HCT116 (cell line): ENCODE data around the gene PF4V1. TPM values are rescaled to one million over a fixed set of nuclear protein-coding genes. Genes with fewer than 3 reads are reported as not detected.

Source experiments
- ATAC-seq: fragments of 200-7000 bp; cut with Tn5 transposase; 2 replicates; pipeline ENCODE4 v1.9.1; 2020; ENCODE audit warnings: mild to moderate bottlenecking, moderate library complexity
- BruUV-seq: library from RNA; stranded (reverse); fragments of 400-500 nt; replicated peaks from 2 replicates; lab custom pipeline; 2021; lab: Mats Ljungman, UMichigan
- CTCF ChIA-PET: fragments of 300-600 bp; sonication (Branson Sonifier 250); formaldehyde crosslinking; loops from one replicate; lab custom pipeline; 2021; ENCODE audit warnings: antibody characterized with exemption; lab: Charles Lee
- POLR2A ChIA-PET: fragments of 300-600, 350-600 bp; sonication (Branson Sonifier 250); formaldehyde crosslinking; loops from one replicate; lab custom pipeline; 2021; ENCODE audit warnings: antibody characterized with exemption; lab: Charles Lee
- RAD21 ChIA-PET, 2 experiments: fragments of 300-600 bp; sonication (Branson Sonifier 250); formaldehyde crosslinking; loops; one replicate each; lab custom pipeline; 2023; ENCODE audit warnings: low total read pairs in 2 of 2; ENCODE audit not compliant: uncharacterized antibody in 2 of 2, unreplicated experiment in 2 of 2, low non-redundant PET in 1 of 2; lab: Charles Lee
- DNase-seq: peaks from one replicate; pipeline ENCODE4 v3.0.0-alpha.2; 2010; ENCODE audit warnings: low read depth, low spot score
- H2AFZ ChIP-seq: fragments of 200-600 bp; shearing (Covaris generic), sonication (generic); 2 replicates; pipeline ENCODE4 v1.6.1; 2017; ENCODE audit warnings: low read depth, mixed run types, mixed read lengths, antibody characterized with exemption, low read length; ENCODE audit not compliant: poor library complexity, severe bottlenecking
- H3K27ac ChIP-seq: 2 replicates; pipeline ENCODE4 v1.5.1; 2012; ENCODE audit warnings: low read depth, low read length
- H3K27me3 ChIP-seq: fragments of 200-600 bp; sonication (generic); 2 replicates; pipeline ENCODE4 v1.6.1; 2016; ENCODE audit warnings: mixed run types, low read length, mixed read lengths; ENCODE audit not compliant: insufficient read depth
- H3K36me3 ChIP-seq, 2 experiments: fragments of 200-500 bp in 1 of 2; fragments of 200-600 bp in 1 of 2; sonication (Bioruptor generic) in 1 of 2; sonication (generic) in 1 of 2; 2 replicates each; pipeline versions ENCODE4 v1.5.1 to v1.6.1; 2014 to 2016; ENCODE audit warnings: low read length in 2 of 2, inconsistent platforms in 1 of 2, mixed read lengths in 1 of 2, mixed run types in 1 of 2; ENCODE audit not compliant: insufficient read depth in 2 of 2, control insufficient read depth in 1 of 2
- H3K4me1 ChIP-seq, 2 experiments: fragments of 200-600 bp in 1 of 2; sonication (generic) in 1 of 2; 2 replicates each; pipeline versions ENCODE4 v1.5.1 to v1.6.1; 2012 to 2017; ENCODE audit warnings: low read length in 2 of 2, inconsistent platforms in 1 of 2, mild to moderate bottlenecking in 1 of 2, mixed read lengths in 1 of 2, mixed run types in 1 of 2, moderate library complexity in 1 of 2; ENCODE audit not compliant: insufficient read depth in 2 of 2, control insufficient read depth in 1 of 2
- H3K4me2 ChIP-seq: fragments of 200-600 bp; sonication (generic); 2 replicates; pipeline ENCODE4 v1.6.1; 2017; ENCODE audit warnings: mixed run types, low read length, mixed read lengths
- H3K4me3 ChIP-seq, 2 experiments: fragments of 200-600 bp in 1 of 2; sonication (generic) in 1 of 2; replicated peaks in 1 of 2; 2 replicates each; pipeline ENCODE4 v1.5.1; 2011 to 2016; ENCODE audit warnings: low read length in 2 of 2, control low read depth in 1 of 2, low read depth in 1 of 2, mild to moderate bottlenecking in 1 of 2, mixed read lengths in 1 of 2, mixed run types in 1 of 2
- H3K79me2 ChIP-seq: fragments of 200-600 bp; sonication (generic); 2 replicates; pipeline ENCODE4 v1.6.1; 2017; ENCODE audit warnings: mild to moderate bottlenecking, mixed run types, low read length, moderate library complexity, mixed read lengths; ENCODE audit not compliant: insufficient read depth
- H3K9ac ChIP-seq: fragments of 200-600 bp; sonication (generic); 2 replicates; pipeline ENCODE4 v1.6.1; 2016; ENCODE audit warnings: low read length, mixed read lengths
- H3K9me2 ChIP-seq: fragments of 200-600 bp; sonication (generic), shearing (Covaris generic); 2 replicates; pipeline ENCODE4 v1.6.1; 2017; ENCODE audit warnings: mixed run types, mild to moderate bottlenecking, moderate library complexity; ENCODE audit not compliant: insufficient read depth
- H3K9me3 ChIP-seq, 2 experiments: fragments of 200-500 bp in 1 of 2; fragments of 200-600 bp in 1 of 2; sonication (Bioruptor generic) in 1 of 2; sonication (generic) in 1 of 2; 2 replicates each; pipeline ENCODE4 v1.6.1; 2014 to 2017; ENCODE audit warnings: low read length in 2 of 2, mixed read lengths in 2 of 2, inconsistent platforms in 1 of 2, low read depth in 1 of 2, mild to moderate bottlenecking in 1 of 2, mixed run types in 1 of 2, moderate library complexity in 1 of 2; ENCODE audit not compliant: control insufficient read depth in 1 of 2, insufficient read depth in 1 of 2
- H4K20me1 ChIP-seq: fragments of 200-600 bp; sonication (generic), shearing (Covaris generic); 2 replicates; pipeline ENCODE4 v1.6.1; 2017; ENCODE audit warnings: mixed run types, mild to moderate bottlenecking, moderate library complexity; ENCODE audit not compliant: insufficient read depth
- EZH2phosphoT487 ChIP-seq: fragments of 200-600 bp; IDR thresholded peaks from 2 replicates; pipeline ENCODE4 v1.6.1; 2018; ENCODE audit warnings: antibody characterized with exemption, borderline replicate concordance
- RAD21 ChIP-seq: IDR thresholded peaks from 2 replicates; pipeline ENCODE4 v1.6.1; 2012; ENCODE audit warnings: low read depth, mild to moderate bottlenecking
- TCF7L2 ChIP-seq: IDR thresholded peaks from 2 replicates; pipeline ENCODE4 v1.7.0; 2011; ENCODE audit warnings: borderline replicate concordance, inconsistent platforms; ENCODE audit not compliant: insufficient read depth, insufficient read length; ENCODE audit errors: extremely low read depth
- intact Hi-C: fragments of 100-400 bp; cut with micrococcal nuclease; formaldehyde crosslinking; loops from 2 replicates; pipeline ENCODE4 v1.10.0; 2022
- total RNA-seq: library from RNA; stranded (reverse); gene quantifications from one replicate; pipeline ENCODE4 v1.2.1, GENCODE V29; 2021; ENCODE audit not compliant: unreplicated experiment
- TF ChIP-seq, protein P1 (sequence below), 3 experiments: fragments of 200-600 bp in 1 of 3; sonication (generic) in 1 of 3; IDR thresholded peaks in 2 of 3; conservative IDR thresholded peaks in 1 of 3; 2 replicates each; pipeline ENCODE4 v1.5.1; 2012 to 2017; ENCODE audit warnings: low read depth in 2 of 3, low read length in 2 of 3, antibody characterized with exemption in 1 of 3, borderline replicate concordance in 1 of 3, control low read depth in 1 of 3, mild to moderate bottlenecking in 1 of 3, mixed read lengths in 1 of 3, mixed run types in 1 of 3, moderate library complexity in 1 of 3; ENCODE audit not compliant: insufficient read depth in 1 of 3

Gene PF4V1
- total RNA-seq, 1 experiment from 2014 or later = not detected

DNA sequence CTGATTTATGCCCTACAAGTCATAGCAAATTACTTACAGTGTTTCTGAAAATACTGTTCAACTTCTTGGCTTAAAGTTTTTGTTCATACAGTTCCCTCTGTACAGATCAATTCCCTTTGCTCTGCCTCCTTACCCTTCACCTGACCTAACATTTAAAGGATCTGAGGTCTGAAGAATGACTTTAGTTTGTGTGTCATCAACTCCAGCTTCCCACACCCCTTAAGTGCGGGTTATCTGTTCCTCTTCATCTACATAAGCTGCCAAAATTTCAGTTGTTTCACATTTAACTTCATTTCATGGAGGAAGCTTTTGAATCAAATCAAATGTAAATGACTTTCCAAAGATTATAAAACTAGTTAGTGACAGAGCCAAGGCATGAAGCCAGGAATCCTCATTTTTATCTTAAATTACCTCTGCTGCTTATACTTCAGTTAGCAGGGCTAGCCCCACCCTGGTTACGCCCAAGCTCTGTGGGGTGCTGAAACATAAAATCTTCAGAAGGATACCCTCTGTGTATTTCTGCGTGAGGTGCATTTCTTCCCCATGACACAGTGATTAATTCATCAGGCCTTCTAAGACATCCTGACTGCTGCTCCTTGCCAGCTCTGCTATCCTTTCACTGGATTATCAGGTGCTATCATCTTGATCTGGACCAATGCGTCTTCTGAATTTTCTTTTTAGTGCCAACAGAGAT, 32.6 kb downstream of the PF4V1 start:
- Histone ChIP-seq H4K20me1 (no peaks in the 10 kb centered on the region), H3K4me1 (peaks cover 0 to 7% of the 10 kb centered on the region in 2 experiments; a peak in 2 of 4 replicates), H3K27me3 (no peaks in the 10 kb centered on the region), H3K9me2 (no peaks in the 10 kb centered on the region), H2AFZ (peak overlapping the region; percentile 22), H3K36me3 (no peaks in the 10 kb centered on the region), H3K4me3 (no peak overlapping the region), H3K79me2 (no peaks in the 10 kb centered on the region), H3K9ac (no peak overlapping the region), H3K27ac (no peak overlapping the region), H3K4me2 (peak overlapping the region; percentile 30), H3K9me3 (no peaks in the 10 kb centered on the region)
- no peak for DNase-seq
- peak; percentile 84 for ATAC-seq
- ChIA-PET CTCF (no interaction called here), POLR2A (no interaction called here), RAD21 (no interaction called here)
- BruUV-seq = no TSS peak
- intact Hi-C loops = no loop called here
- TF ChIP-seq, protein P1, sequence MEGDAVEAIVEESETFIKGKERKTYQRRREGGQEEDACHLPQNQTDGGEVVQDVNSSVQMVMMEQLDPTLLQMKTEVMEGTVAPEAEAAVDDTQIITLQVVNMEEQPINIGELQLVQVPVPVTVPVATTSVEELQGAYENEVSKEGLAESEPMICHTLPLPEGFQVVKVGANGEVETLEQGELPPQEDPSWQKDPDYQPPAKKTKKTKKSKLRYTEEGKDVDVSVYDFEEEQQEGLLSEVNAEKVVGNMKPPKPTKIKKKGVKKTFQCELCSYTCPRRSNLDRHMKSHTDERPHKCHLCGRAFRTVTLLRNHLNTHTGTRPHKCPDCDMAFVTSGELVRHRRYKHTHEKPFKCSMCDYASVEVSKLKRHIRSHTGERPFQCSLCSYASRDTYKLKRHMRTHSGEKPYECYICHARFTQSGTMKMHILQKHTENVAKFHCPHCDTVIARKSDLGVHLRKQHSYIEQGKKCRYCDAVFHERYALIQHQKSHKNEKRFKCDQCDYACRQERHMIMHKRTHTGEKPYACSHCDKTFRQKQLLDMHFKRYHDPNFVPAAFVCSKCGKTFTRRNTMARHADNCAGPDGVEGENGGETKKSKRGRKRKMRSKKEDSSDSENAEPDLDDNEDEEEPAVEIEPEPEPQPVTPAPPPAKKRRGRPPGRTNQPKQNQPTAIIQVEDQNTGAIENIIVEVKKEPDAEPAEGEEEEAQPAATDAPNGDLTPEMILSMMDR (IDR thresholded peaks at IDR 0.05 in 2 of 3, conservative IDR thresholded peaks at IDR 0.05 in 1 of 3; ENCODE audit: borderline replicate concordance in 1 of 3, insufficient read depth in 1 of 3, low read depth in 2 of 3, low read length in 2 of 3) = no peak

DNA sequence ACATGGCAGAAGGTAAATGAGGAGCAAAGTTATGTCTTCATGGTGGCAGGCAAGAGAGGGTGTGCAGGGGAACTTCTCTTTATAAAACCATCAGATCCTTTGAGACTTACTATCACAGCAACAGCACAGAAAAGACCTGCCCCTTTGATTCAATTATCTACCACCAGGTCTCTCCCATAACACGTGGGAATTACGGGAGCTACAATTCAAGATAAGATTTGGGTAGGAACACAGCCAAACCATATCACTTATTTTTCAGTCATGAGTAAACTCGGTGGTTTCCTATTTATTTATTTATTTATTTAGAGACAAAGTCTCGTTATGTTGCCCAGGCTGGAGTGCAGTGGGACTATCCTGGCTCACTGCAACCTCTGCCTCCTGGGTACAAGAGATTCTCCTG, 38.2 kb downstream of the PF4V1 start:
- no peak for ATAC-seq
- no peaks in the 10 kb centered on the region for H3K4me1 ChIP-seq
- no peaks in the 10 kb centered on the region for H4K20me1 ChIP-seq
- ChIA-PET CTCF (no interaction called here), POLR2A (no interaction called here), RAD21 (no interaction called here)
- H3K9me3 ChIP-seq = no peaks in the 10 kb centered on the region
- H3K4me2 ChIP-seq = no peak overlapping the region
- intact Hi-C loops = no loop called here
- no peak overlapping the region for H3K27ac ChIP-seq
- no peak overlapping the region for H3K9ac ChIP-seq
- no peak for TF ChIP-seq EZH2phosphoT487
- TF ChIP-seq TCF7L2 = no peak
- TF ChIP-seq RAD21 = no peak
- H2AFZ ChIP-seq = no peak overlapping the region
- no peaks in the 10 kb centered on the region for H3K27me3 ChIP-seq
- H3K9me2 ChIP-seq = no peaks in the 10 kb centered on the region
- no peak for DNase-seq
- H3K36me3 ChIP-seq = no peaks in the 10 kb centered on the region
- H3K4me3 ChIP-seq = no peak overlapping the region
- BruUV-seq = no TSS peak
- no peaks in the 10 kb centered on the region for H3K79me2 ChIP-seq
